ENCODE measurements around the gene ANO5. TPM values are rescaled to one million over a fixed set of nuclear protein-coding genes. Genes with fewer than 3 reads are reported as not detected.

Gene ANO5
- total RNA-seq, 2 experiments from 2014 or later = not detected

GRCh38 chr11:22173532-22173931 lies 19.4 kb upstream of the ANO5 start:
- ChIA-PET CTCF (ENCODE audit: unreplicated experiment) (no interaction called here), POLR2A (interaction anchor here (0.7 kb wide), 1 partner anchor 62 kb away, joined by 3 read pairs; no protein-coding TSS in a partner anchor)
- no peaks in the 10 kb centered on the region for H3K79me2 ChIP-seq (ENCODE audit: insufficient read depth, low read depth, low read length)
- H3K4me3 ChIP-seq (ENCODE audit: low read depth, low read length, poor library complexity, severe bottlenecking) = no peak overlapping the region
- no TSS peak for BruUV-seq (replicated peaks)
- no peaks in the 10 kb centered on the region for H3K9me2 ChIP-seq (ENCODE audit: insufficient read depth, low read length)
- no peaks in the 10 kb centered on the region for H3K4me1 ChIP-seq (ENCODE audit: insufficient read depth, low read length, poor library complexity, severe bottlenecking)
- DNase-seq (ENCODE audit: low spot score) = no peak
- no peaks in the 10 kb centered on the region for H3K9me3 ChIP-seq (ENCODE audit: low read length)
- TF ChIP-seq EZH2phosphoT487 (IDR thresholded peaks at IDR 0.05; ENCODE audit: borderline replicate concordance, low read depth, low read length) = no peak
- TF ChIP-seq, protein P1, sequence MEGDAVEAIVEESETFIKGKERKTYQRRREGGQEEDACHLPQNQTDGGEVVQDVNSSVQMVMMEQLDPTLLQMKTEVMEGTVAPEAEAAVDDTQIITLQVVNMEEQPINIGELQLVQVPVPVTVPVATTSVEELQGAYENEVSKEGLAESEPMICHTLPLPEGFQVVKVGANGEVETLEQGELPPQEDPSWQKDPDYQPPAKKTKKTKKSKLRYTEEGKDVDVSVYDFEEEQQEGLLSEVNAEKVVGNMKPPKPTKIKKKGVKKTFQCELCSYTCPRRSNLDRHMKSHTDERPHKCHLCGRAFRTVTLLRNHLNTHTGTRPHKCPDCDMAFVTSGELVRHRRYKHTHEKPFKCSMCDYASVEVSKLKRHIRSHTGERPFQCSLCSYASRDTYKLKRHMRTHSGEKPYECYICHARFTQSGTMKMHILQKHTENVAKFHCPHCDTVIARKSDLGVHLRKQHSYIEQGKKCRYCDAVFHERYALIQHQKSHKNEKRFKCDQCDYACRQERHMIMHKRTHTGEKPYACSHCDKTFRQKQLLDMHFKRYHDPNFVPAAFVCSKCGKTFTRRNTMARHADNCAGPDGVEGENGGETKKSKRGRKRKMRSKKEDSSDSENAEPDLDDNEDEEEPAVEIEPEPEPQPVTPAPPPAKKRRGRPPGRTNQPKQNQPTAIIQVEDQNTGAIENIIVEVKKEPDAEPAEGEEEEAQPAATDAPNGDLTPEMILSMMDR (conservative IDR thresholded peaks at IDR 0.05; ENCODE audit: low read length) = no peak
- intact Hi-C loops (cut with micrococcal nuclease; ENCODE audit: unreplicated experiment) = no loop called here
- no peaks in the 10 kb centered on the region for H3K36me3 ChIP-seq (ENCODE audit: insufficient read depth, low read length)
- H2AFZ ChIP-seq (ENCODE audit: low read length) = no peak overlapping the region
- no peak overlapping the region for H3K4me2 ChIP-seq (ENCODE audit: low read length)
- no peak overlapping the region for H3K27ac ChIP-seq (ENCODE audit: low read depth, low read length, poor library complexity, severe bottlenecking)
- no peaks in the 10 kb centered on the region for H4K20me1 ChIP-seq (ENCODE audit: insufficient read depth, low read length)

DNA sequence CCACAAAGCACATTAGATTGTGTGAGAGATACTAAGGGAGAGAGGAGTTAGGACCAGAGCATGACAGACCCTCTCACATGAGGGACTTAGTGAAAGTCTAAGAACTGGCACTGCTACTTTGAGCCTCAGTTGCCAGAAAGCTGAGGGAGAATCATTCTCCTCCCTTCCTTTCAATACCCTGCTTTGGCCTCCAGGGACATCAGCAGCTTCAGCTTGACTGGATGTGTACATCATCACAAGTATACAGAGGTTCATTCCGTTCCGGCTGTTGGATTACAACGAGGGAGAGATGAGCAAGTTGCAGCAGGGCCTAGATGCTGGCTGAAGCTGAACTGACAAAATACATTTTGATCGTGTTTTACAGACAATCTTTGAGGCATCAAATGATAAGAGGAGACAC lies 15.7 kb upstream of the ANO5 start:
- Histone ChIP-seq H3K4me1 (ENCODE audit: insufficient read depth, low read length, poor library complexity, severe bottlenecking) (no peaks in the 10 kb centered on the region), H3K36me3 (ENCODE audit: insufficient read depth, low read length) (no peaks in the 10 kb centered on the region), H3K4me2 (ENCODE audit: low read length) (no peak overlapping the region), H3K79me2 (ENCODE audit: insufficient read depth, low read depth, low read length) (no peaks in the 10 kb centered on the region), H3K9me3 (ENCODE audit: low read length) (no peaks in the 10 kb centered on the region), H3K27ac (ENCODE audit: low read depth, low read length, poor library complexity, severe bottlenecking) (no peak overlapping the region), H2AFZ (ENCODE audit: low read length) (no peak overlapping the region), H3K9me2 (ENCODE audit: insufficient read depth, low read length) (no peaks in the 10 kb centered on the region), H3K4me3 (ENCODE audit: low read depth, low read length, poor library complexity, severe bottlenecking) (no peak overlapping the region), H4K20me1 (ENCODE audit: insufficient read depth, low read length) (no peaks in the 10 kb centered on the region)
- ChIA-PET POLR2A (no interaction called here), CTCF (ENCODE audit: unreplicated experiment) (no interaction called here)
- intact Hi-C loops (cut with micrococcal nuclease; ENCODE audit: unreplicated experiment) = no loop called here
- DNase-seq (ENCODE audit: low spot score) = no peak
- no TSS peak for BruUV-seq (replicated peaks)
- no peak for TF ChIP-seq EZH2phosphoT487 (IDR thresholded peaks at IDR 0.05; ENCODE audit: borderline replicate concordance, low read depth, low read length)
- TF ChIP-seq, protein P1 (conservative IDR thresholded peaks at IDR 0.05; ENCODE audit: low read length) = no peak

GRCh38 chr11:22179626-22180025 lies 13.3 kb upstream of the ANO5 start:
- Histone ChIP-seq H3K79me2 (ENCODE audit: insufficient read depth, low read depth, low read length) (no peaks in the 10 kb centered on the region), H4K20me1 (ENCODE audit: insufficient read depth, low read length) (no peaks in the 10 kb centered on the region), H3K36me3 (ENCODE audit: insufficient read depth, low read length) (no peaks in the 10 kb centered on the region), H3K27ac (ENCODE audit: low read depth, low read length, poor library complexity, severe bottlenecking) (no peak overlapping the region), H2AFZ (ENCODE audit: low read length) (no peak overlapping the region), H3K4me1 (ENCODE audit: insufficient read depth, low read length, poor library complexity, severe bottlenecking) (no peaks in the 10 kb centered on the region), H3K4me2 (ENCODE audit: low read length) (no peak overlapping the region), H3K4me3 (ENCODE audit: low read depth, low read length, poor library complexity, severe bottlenecking) (no peak overlapping the region), H3K9me2 (ENCODE audit: insufficient read depth, low read length) (no peaks in the 10 kb centered on the region), H3K9me3 (ENCODE audit: low read length) (no peaks in the 10 kb centered on the region)
- no TSS peak for BruUV-seq (replicated peaks)
- DNase-seq (ENCODE audit: low spot score) = no peak
- intact Hi-C loops (cut with micrococcal nuclease; ENCODE audit: unreplicated experiment) = no loop called here
- CTCF ChIA-PET (ENCODE audit: unreplicated experiment) = no interaction called here
- POLR2A ChIA-PET = no interaction called here
- TF ChIP-seq EZH2phosphoT487 (IDR thresholded peaks at IDR 0.05; ENCODE audit: borderline replicate concordance, low read depth, low read length) = no peak
- TF ChIP-seq, protein P1 (conservative IDR thresholded peaks at IDR 0.05; ENCODE audit: low read length) = no peak

Data from OCI-LY7 (cell line).